Stimulated activated naive B cell treated with anti-CD40 and anti-IgM and Interleukin-4, amounts not matched to agents 10 μg/mL and 1 μg/mL and 100 μg/mL, for 72 hours (primary cell): Measurements from ENCODE around the gene GABARAP.
A peak's percentile ranks its signal among the peaks of the same experiment; 100 is the strongest.

Source experiments
- ATAC-seq, 2 donors: fragments of 150-1000 bp; cut with Tn5 transposase; replicated peaks; 2 replicates each; pipeline ENCODE4 v1.10.0; 2021; ENCODE audit warnings: moderate library complexity in 1 of 2
- DNase-seq: peaks from one replicate; pipeline ENCODE4 v3.0.0; 2021
- H3K27ac Mint-ChIP-seq: one replicate; pipeline ENCODE4 v1.8.0; 2022; ENCODE audit warnings: mild to moderate bottlenecking, mixed read lengths
- H3K27me3 Mint-ChIP-seq, 2 donors: one replicate each; pipeline ENCODE4 v1.8.0; 2022; ENCODE audit warnings: mixed read lengths in 2 of 2
- H3K36me3 Mint-ChIP-seq, 2 donors: one replicate each; pipeline ENCODE4 v1.8.0; 2022; ENCODE audit warnings: mixed read lengths in 2 of 2, mild to moderate bottlenecking in 1 of 2
- H3K4me1 Mint-ChIP-seq, 2 donors: one replicate each; pipeline ENCODE4 v1.8.0; 2022; ENCODE audit warnings: mixed read lengths in 2 of 2, mild to moderate bottlenecking in 1 of 2
- H3K4me3 Mint-ChIP-seq, 2 donors: one replicate each; pipeline ENCODE4 v1.8.0; 2022; ENCODE audit warnings: mild to moderate bottlenecking in 2 of 2, mixed read lengths in 2 of 2, moderate library complexity in 1 of 2
- H3K9me3 Mint-ChIP-seq, 2 donors: one replicate each; pipeline ENCODE4 v1.8.0; 2022; ENCODE audit warnings: mixed read lengths in 2 of 2, mild to moderate bottlenecking in 1 of 2

GABARAP gene

GRCh38 chr17:7241783-7242716, at the start of gene GABARAP:
GABARAP (minus strand) TSS chr17:7242449; CDS start chr17:7242330, 119 bp downstream.
- ATAC-seq (peak; percentile 22 to 44), DNase-seq (peak; percentile 85)
- peaks cover 41 to 61% of the 10 kb centered on the region in 2 donors for H3K4me1 Mint-ChIP-seq
- peak within 1 kb of the TSS; percentile 95 for H3K4me3 Mint-ChIP-seq
- H3K9me3 Mint-ChIP-seq, result no peaks in the 10 kb centered on the region
- H3K27ac Mint-ChIP-seq, result peak within 1 kb of the TSS; percentile 98
- peaks cover 47 to 57% of the 10 kb centered on the region in 2 donors for H3K36me3 Mint-ChIP-seq
- no peaks in the 10 kb centered on the region for H3K27me3 Mint-ChIP-seq

DNA sequence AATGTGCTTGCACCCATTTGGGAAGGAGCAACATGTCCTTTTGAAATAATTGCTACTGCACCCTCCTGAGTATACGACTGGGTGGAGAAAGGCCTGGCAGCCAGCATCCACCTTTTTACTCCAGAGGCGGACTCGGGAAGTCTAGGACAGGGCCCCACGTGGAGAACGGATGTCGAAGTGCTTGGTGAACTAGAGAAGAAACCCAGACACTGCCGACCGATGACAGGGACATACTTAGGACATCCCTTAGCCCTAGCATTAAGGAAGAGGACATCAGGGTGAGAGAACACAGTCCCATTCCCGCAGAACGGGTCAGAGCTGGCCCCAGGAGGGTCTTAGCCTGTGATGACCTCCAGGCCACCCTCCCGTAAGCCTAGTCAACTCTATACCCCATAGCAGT, 48.4 kb upstream of the GABARAP start:
- no peaks in the 10 kb centered on the region for H3K9me3 Mint-ChIP-seq

DNA sequence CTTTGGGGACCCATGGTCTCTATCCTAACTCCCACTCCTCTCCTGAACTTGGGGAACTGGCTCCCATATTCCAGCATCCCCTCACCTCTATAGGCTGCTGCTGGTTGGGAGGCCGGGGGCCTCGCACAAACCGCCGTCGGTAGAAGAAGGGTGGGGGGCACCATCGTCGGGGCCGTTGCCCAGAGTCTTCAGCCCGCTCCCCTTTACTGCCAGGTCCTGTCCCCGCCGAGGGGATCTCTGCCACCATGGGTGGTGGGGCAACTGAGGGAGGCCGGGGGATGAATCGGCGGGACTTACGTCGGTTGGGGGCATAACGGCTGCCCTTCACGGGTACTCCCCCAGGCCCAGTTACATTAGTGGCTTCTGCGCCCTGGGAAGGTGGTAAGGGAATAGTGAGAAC, 47.9 kb upstream of the GABARAP start:
- no peak overlapping the region for H3K4me3 Mint-ChIP-seq
- DNase-seq, result no peak
- H3K27ac Mint-ChIP-seq, result no peak overlapping the region
- peaks cover 54 to 74% of the 10 kb centered on the region in 2 donors for H3K27me3 Mint-ChIP-seq
- H3K9me3 Mint-ChIP-seq, result no peaks in the 10 kb centered on the region
- no peak for ATAC-seq
- H3K4me1 Mint-ChIP-seq, result peaks cover 5% of the 10 kb centered on the region in 2 donors
- no peaks in the 10 kb centered on the region for H3K36me3 Mint-ChIP-seq

More for the DNA sequence above, 48.4 kb upstream of the GABARAP start:
- Mint-ChIP-seq H3K27me3 (peaks cover 55 to 74% of the 10 kb centered on the region in 2 donors), H3K4me1 (peaks cover 8 to 11% of the 10 kb centered on the region in 2 donors), H3K27ac (no peak overlapping the region), H3K36me3 (no peaks in the 10 kb centered on the region), H3K4me3 (no peak overlapping the region)
- DNase-seq, result no peak
- no peak for ATAC-seq

DNA sequence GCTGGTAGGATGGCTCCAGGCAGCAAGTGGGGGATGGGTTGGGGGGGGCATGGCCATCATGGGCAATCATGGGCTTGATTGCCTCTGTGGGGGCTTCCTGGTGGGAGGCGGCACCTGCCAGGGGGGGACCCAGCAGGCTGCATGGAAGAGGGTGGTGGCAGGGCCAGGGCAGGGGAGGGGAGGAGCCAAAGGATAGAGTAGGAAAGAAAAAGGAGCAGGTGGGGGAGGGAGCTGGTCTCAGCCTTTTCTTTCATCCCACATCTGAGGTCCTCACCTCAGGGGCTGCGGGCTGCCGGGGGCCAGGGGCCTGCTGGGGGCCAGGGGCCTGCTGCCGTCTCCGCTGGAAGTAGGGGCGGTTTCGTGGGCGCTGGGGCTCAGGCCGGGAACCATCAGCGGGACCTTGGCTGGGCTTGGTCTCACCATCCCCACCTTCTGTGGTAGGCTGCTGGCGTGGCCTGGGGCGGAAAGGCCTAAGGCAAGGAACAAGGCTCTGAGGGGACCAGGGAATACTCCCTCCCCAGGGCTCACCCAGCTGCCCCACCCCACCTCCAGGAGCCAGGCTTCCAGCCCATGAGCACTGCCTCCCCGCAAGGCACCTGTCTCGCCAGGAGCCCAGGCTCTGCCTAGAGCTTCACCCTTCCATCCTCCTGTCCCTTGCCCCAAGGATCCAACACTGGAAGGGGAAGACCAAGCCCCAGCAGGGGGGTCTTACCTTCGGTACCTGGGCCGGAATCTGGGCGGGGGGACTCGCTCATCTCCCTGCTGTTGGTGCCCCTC, 47.2 kb upstream of the GABARAP start:
- ATAC-seq (no peak), DNase-seq (no peak)
- no peaks in the 10 kb centered on the region for H3K9me3 Mint-ChIP-seq
- H3K4me1 Mint-ChIP-seq, result peaks cover 0 to 3% of the 10 kb centered on the region in 2 donors
- no peak overlapping the region for H3K4me3 Mint-ChIP-seq
- no peaks in the 10 kb centered on the region for H3K36me3 Mint-ChIP-seq
- peaks cover 55 to 75% of the 10 kb centered on the region in 2 donors for H3K27me3 Mint-ChIP-seq
- no peak overlapping the region for H3K27ac Mint-ChIP-seq

- no peak for DNase-seq
- Mint-ChIP-seq H3K36me3 (no peaks in the 10 kb centered on the region), H3K4me1 (peaks cover 19 to 22% of the 10 kb centered on the region in 2 donors), H3K27me3 (peaks cover 58 to 70% of the 10 kb centered on the region in 2 donors), H3K27ac (no peak overlapping the region), H3K4me3 (no peak overlapping the region), H3K9me3 (no peaks in the 10 kb centered on the region)
- no peak for ATAC-seq
Observed at GRCh38 chr17:7285679-7286078, 43.4 kb upstream of the GABARAP start.

DNA sequence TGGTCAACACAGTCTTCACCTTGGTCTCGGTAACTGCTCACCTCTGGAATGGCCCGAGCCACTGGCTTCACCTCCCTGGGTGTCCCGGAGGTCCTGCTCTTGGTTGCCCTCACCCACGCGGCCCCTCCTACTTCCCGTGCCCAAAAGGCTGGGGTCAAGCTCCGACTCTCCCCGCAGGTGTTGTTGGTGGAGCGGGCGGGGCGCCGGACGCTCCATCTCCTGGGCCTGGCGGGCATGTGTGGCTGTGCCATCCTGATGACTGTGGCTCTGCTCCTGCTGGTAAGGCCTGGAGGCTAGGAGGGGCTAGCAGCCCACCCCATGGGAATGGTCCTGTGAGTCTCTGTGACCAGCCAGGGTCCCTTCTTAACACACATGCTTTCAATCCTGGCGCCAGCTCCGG, 42.7 kb upstream of the GABARAP start:
- no peaks in the 10 kb centered on the region for H3K36me3 Mint-ChIP-seq

GRCh38 chr17:7283471-7284216, 41.4 kb upstream of the GABARAP start:
- H3K36me3 Mint-ChIP-seq, result no peaks in the 10 kb centered on the region

More for the DNA sequence above, 42.7 kb upstream of the GABARAP start:
- Mint-ChIP-seq H3K4me3 (no peak overlapping the region), H3K4me1 (peaks cover 25 to 30% of the 10 kb centered on the region in 2 donors), H3K27me3 (peaks cover 53 to 64% of the 10 kb centered on the region in 2 donors), H3K9me3 (no peaks in the 10 kb centered on the region), H3K27ac (no peak overlapping the region)
- ATAC-seq, result no peak
- DNase-seq, result no peak

DNA sequence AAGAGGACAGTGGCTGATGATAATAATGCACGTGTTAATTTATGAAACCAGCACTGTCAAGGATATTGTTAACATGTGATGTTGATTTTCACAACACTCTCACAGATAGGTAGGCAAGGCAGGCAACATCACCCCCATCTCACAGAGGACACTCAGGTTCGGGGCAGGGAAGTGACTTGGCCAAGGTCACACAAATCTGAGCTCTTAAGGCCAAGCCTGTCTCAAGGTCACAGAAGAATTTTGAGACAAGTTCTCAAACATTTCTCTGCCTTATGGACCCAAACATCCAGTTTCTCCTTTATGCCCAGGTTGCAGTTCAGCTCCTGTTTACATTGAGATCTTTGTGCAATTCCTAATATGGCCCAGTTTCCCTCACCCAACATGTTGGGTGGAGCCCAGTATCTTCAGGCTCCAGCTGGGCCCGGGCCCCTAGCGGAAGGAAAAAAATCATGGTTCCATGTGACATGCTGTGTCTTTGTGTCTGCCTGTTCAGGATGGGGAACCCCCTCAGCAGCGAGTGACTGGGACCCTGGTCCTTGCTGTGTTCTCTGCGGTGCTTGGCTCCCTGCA, 40.6 kb upstream of the GABARAP start:
- H3K4me3 Mint-ChIP-seq, result no peak overlapping the region
- no peaks in the 10 kb centered on the region for H3K9me3 Mint-ChIP-seq
- H3K36me3 Mint-ChIP-seq, result no peaks in the 10 kb centered on the region
- peaks cover 43 to 53% of the 10 kb centered on the region in 2 donors for H3K27me3 Mint-ChIP-seq
- no peak for DNase-seq
- ATAC-seq, result no peak
- no peak overlapping the region for H3K27ac Mint-ChIP-seq
- H3K4me1 Mint-ChIP-seq, result peaks cover 25 to 30% of the 10 kb centered on the region in 2 donors

More at GRCh38 chr17:7283471-7284216, 41.4 kb upstream of the GABARAP start:
- peaks cover 25 to 30% of the 10 kb centered on the region in 2 donors for H3K4me1 Mint-ChIP-seq
- peak overlapping the region; percentile 7 for H3K27ac Mint-ChIP-seq
- no peak overlapping the region for H3K4me3 Mint-ChIP-seq
- H3K9me3 Mint-ChIP-seq, result no peaks in the 10 kb centered on the region
- peaks cover 51 to 61% of the 10 kb centered on the region in 2 donors for H3K27me3 Mint-ChIP-seq
- DNase-seq, result no peak
- no peak for ATAC-seq

- H3K27ac Mint-ChIP-seq, result peak overlapping the region; percentile 47
- DNase-seq (no peak), ATAC-seq (no peak)
- H3K4me1 Mint-ChIP-seq, result peaks cover 25 to 30% of the 10 kb centered on the region in 2 donors
- H3K27me3 Mint-ChIP-seq, result peaks cover 41 to 49% of the 10 kb centered on the region in 2 donors
- peak overlapping the region; percentile 83 to 88 for H3K4me3 Mint-ChIP-seq
- H3K36me3 Mint-ChIP-seq, result no peaks in the 10 kb centered on the region
- no peaks in the 10 kb centered on the region for H3K9me3 Mint-ChIP-seq
Observed at GRCh38 chr17:7281953-7282751, 39.9 kb upstream of the GABARAP start.

DNA sequence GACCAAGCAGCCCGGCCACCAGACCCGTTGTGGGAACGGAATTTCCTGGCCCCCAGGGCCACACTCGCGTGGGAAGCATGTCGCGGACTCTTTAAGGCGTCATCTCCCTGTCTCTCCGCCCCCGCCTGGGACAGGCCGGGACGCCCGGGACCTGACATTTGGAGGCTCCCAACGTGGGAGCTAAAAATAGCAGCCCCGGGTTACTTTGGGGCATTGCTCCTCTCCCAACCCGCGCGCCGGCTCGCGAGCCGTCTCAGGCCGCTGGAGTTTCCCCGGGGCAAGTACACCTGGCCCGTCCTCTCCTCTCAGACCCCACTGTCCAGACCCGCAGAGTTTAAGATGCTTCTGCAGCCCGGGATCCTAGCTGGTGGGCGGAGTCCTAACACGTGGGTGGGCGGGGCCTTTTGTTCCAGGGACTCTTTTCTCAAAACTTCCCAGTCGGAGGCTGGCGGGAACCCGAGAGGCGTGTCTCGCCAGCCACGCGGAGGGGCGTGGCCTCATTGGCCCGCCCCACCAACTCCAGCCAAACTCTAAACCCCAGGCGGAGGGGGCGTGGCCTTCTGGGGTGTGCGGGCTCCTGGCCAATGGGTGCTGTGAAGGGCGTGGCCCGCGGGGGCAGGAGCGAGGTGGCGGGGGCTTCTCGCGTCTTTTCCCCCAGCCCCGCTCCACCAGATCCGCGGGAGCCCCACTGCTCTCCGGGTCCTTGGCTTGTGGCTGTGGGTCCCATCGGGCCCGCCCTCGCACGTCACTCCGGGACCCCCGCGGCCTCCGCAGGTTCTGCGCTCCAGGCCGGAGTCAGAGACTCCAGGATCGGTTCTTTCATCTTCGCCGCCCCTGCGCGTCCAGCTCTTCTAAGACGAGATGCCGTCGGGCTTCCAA, 39.1 kb upstream of the GABARAP start, which contains the start of gene SLC2A4:
TSS of gene SLC2A4 (plus strand) at position 645 of the 879 bp plus-strand sequence. CDS start at position 862, 217 bp downstream.
- Mint-ChIP-seq H3K9me3 (no peaks in the 10 kb centered on the region), H3K4me1 (peaks cover 25 to 30% of the 10 kb centered on the region in 2 donors), H3K36me3 (no peaks in the 10 kb centered on the region), H3K27me3 (peaks cover 34 to 41% of the 10 kb centered on the region in 2 donors), H3K27ac (peak within 1 kb of the TSS; percentile 89), H3K4me3 (peak within 1 kb of the TSS; percentile 83 to 88)
- peak; percentile 77 to 86 for ATAC-seq
- DNase-seq, result peak; percentile 79

DNA sequence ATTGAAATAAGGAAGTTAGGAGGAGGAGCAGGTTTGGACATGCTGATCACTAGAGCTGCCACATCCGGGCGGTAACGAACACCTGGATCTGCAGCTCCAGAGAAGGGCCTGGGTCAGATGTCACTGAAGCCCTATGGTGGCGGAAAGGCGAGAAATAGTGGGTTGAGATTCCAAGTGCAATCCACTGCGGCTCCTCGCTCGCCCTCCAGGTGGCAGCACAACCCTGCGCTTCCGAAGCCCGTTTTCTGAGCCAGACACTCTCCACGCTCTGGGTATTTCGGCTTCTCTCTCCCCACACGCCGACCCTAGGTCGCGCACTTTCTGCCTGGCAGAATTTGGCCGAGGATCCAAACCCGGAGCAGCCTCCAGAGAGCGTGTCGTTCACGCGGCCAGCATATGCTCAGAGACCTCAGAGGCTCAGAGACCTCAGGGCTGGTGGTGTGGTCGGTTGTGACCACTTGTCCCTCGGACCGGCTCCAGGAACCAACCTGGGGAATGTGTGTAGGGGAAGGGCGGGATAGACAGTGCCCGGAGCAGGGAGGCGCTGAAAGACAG, 38.3 kb upstream of the GABARAP start:
- Mint-ChIP-seq H3K4me1 (peaks cover 25 to 30% of the 10 kb centered on the region in 2 donors), H3K4me3 (peak overlapping the region; percentile 83 to 88), H3K9me3 (no peaks in the 10 kb centered on the region), H3K36me3 (no peaks in the 10 kb centered on the region), H3K27me3 (peaks cover 29 to 35% of the 10 kb centered on the region in 2 donors), H3K27ac (peak overlapping the region; percentile 89)
- DNase-seq (peak; percentile 78), ATAC-seq (peak; percentile 82 to 87)

GRCh38 chr17:7279448-7279847, 37.2 kb upstream of the GABARAP start:
- H3K27ac Mint-ChIP-seq, result no peak overlapping the region
- no peaks in the 10 kb centered on the region for H3K36me3 Mint-ChIP-seq
- peaks cover 25 to 30% of the 10 kb centered on the region in 2 donors for H3K4me1 Mint-ChIP-seq
- no peak overlapping the region for H3K4me3 Mint-ChIP-seq
- DNase-seq, result no peak
- H3K27me3 Mint-ChIP-seq, result peaks cover 22 to 24% of the 10 kb centered on the region in 2 donors
- H3K9me3 Mint-ChIP-seq, result no peaks in the 10 kb centered on the region
- ATAC-seq, result no peak
